ENCODE measurements around the gene CHD5.

- TF ChIP-seq, protein P1, sequence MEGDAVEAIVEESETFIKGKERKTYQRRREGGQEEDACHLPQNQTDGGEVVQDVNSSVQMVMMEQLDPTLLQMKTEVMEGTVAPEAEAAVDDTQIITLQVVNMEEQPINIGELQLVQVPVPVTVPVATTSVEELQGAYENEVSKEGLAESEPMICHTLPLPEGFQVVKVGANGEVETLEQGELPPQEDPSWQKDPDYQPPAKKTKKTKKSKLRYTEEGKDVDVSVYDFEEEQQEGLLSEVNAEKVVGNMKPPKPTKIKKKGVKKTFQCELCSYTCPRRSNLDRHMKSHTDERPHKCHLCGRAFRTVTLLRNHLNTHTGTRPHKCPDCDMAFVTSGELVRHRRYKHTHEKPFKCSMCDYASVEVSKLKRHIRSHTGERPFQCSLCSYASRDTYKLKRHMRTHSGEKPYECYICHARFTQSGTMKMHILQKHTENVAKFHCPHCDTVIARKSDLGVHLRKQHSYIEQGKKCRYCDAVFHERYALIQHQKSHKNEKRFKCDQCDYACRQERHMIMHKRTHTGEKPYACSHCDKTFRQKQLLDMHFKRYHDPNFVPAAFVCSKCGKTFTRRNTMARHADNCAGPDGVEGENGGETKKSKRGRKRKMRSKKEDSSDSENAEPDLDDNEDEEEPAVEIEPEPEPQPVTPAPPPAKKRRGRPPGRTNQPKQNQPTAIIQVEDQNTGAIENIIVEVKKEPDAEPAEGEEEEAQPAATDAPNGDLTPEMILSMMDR (IDR thresholded peaks at IDR 0.05): no peak
- no peak for TF ChIP-seq POLR2A (IDR thresholded peaks at IDR 0.05)
These were observed 12.5 kb downstream of the CHD5 start for GRCh38 chr1:6167391-6168303.
